ENCODE measurements around the gene SLC43A1. TPM values are rescaled to one million over a fixed set of nuclear protein-coding genes. Genes with fewer than 3 reads are reported as not detected.

The SLC43A1 gene
- total RNA-seq, 6 experiments from 2014 or later: 3.1 to 4.7 (median 4.3) TPM

DNA sequence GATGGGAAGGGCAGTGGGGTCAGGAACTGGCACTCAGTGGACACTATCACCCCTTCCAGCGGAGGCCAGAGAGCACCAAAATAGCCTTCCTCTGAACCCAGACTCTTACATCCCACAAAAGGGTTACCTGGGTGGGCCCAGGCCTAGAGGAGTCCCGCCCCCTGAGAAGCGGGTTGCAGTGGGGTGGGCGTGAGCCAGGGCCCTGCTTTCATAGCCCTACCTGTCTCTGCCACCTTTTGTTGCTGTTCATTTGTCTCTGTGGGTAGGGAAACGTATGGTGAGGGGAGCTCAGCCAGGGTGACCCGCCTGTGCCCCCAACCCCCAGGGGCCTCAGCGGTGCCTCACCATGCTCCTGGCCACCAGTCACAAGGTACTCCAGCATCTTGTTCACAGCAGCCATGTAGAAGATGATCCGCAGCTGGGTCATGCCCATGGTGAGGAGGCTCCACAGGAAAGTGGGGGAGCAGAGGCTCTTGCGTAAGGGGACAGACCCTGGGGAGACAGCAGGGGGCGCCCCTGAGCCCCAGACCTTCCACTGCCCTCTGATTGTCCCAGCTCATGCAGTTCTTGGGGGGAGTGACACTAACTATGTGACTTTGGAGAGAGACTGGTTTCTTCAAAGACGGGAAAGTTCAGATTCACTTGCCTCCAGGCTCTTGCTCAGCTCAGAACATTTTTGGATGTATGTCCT, 24.0 kb downstream of the SLC43A1 start:
- DNase-seq: no peak
- Mint-ChIP-seq H3K27me3 (ENCODE audit: insufficient read depth) (no peaks in the 10 kb centered on the region), H3K4me3 (no peak overlapping the region), H3K9me3 (no peaks in the 10 kb centered on the region), H3K27ac (no peak overlapping the region), H3K36me3 (ENCODE audit: low read depth) (no peaks in the 10 kb centered on the region), H3K4me1 (ENCODE audit: low read depth) (peaks cover 8% of the 10 kb centered on the region)
- TF ChIP-seq, protein P1, sequence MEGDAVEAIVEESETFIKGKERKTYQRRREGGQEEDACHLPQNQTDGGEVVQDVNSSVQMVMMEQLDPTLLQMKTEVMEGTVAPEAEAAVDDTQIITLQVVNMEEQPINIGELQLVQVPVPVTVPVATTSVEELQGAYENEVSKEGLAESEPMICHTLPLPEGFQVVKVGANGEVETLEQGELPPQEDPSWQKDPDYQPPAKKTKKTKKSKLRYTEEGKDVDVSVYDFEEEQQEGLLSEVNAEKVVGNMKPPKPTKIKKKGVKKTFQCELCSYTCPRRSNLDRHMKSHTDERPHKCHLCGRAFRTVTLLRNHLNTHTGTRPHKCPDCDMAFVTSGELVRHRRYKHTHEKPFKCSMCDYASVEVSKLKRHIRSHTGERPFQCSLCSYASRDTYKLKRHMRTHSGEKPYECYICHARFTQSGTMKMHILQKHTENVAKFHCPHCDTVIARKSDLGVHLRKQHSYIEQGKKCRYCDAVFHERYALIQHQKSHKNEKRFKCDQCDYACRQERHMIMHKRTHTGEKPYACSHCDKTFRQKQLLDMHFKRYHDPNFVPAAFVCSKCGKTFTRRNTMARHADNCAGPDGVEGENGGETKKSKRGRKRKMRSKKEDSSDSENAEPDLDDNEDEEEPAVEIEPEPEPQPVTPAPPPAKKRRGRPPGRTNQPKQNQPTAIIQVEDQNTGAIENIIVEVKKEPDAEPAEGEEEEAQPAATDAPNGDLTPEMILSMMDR (IDR thresholded peaks at IDR 0.05): peak; percentile 83

- Mint-ChIP-seq H3K4me3 (no peak overlapping the region), H3K27me3 (ENCODE audit: insufficient read depth) (no peaks in the 10 kb centered on the region), H3K27ac (no peak overlapping the region), H3K9me3 (no peaks in the 10 kb centered on the region), H3K36me3 (ENCODE audit: low read depth) (no peaks in the 10 kb centered on the region), H3K4me1 (ENCODE audit: low read depth) (peaks cover 12% of the 10 kb centered on the region)
- peak; percentile 35 for DNase-seq
- TF ChIP-seq, protein P1 (IDR thresholded peaks at IDR 0.05): no peak
These were observed 24.9 kb downstream of the SLC43A1 start for GRCh38 chr11:57490456-57491248.

DNA sequence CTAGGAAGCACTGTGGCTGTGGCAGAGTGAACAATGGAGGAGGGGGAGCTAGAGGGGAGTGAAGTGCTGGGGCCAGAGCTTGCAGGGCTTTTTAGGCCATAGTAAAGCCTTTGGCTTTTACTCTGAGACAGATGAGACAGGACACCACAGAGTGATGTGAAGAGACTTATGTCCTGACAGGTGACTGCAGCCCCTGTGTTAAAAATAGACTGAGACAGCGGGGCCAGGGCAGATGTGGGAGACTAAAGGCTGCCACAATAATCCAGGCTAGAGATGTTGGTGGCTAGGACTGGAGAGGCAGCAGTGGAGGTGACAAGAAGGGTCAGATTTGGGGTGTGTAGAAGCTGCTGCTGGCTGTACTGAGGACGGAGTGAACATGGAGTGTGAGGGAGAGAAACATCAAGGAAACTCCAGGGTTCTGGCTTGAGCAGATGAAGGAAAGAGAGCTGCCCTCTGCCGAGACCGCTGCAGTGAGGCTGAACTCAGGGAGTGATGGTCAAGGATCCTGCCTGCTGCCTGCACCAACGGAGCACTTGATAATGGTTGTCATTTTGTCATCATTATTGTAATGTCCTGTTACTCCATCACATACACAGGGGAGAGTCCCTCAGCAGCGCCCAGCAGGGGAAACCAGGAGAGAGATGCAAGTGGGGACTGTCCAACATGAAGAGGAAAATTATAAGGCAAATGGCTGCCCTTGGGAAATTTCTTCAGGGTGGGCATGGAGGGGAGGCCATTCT, 27.4 kb downstream of the SLC43A1 start:
- DNase-seq: no peak
- TF ChIP-seq, protein P1 (IDR thresholded peaks at IDR 0.05): no peak
- Mint-ChIP-seq H3K4me1 (ENCODE audit: low read depth) (peaks cover 14% of the 10 kb centered on the region), H3K4me3 (no peak overlapping the region), H3K27me3 (ENCODE audit: insufficient read depth) (peaks cover 3% of the 10 kb centered on the region), H3K9me3 (no peaks in the 10 kb centered on the region), H3K36me3 (ENCODE audit: low read depth) (no peaks in the 10 kb centered on the region), H3K27ac (no peak overlapping the region)

- Mint-ChIP-seq H3K27ac (no peak overlapping the region), H3K4me3 (no peak overlapping the region), H3K9me3 (no peaks in the 10 kb centered on the region)
These were observed 28.3 kb downstream of the SLC43A1 start for GRCh38 chr11:57487021-57487778.

More at GRCh38 chr11:57487021-57487778, 28.3 kb downstream of the SLC43A1 start:
- TF ChIP-seq, protein P1 (IDR thresholded peaks at IDR 0.05): no peak
- DNase-seq: no peak
- peaks cover 4% of the 10 kb centered on the region for H3K27me3 Mint-ChIP-seq (ENCODE audit: insufficient read depth)
- peaks cover 14% of the 10 kb centered on the region for H3K4me1 Mint-ChIP-seq (ENCODE audit: low read depth)
- no peaks in the 10 kb centered on the region for H3K36me3 Mint-ChIP-seq (ENCODE audit: low read depth)

All from HFFc6 (cell line).